Measurements from ENCODE around the gene DAZAP1.
"Not testable (repeated sequence)": the region's sequence is repeated elsewhere in the genome, so short reads cannot be mapped to it uniquely, and the experiment has no call there.

Gene DAZAP1

DNA sequence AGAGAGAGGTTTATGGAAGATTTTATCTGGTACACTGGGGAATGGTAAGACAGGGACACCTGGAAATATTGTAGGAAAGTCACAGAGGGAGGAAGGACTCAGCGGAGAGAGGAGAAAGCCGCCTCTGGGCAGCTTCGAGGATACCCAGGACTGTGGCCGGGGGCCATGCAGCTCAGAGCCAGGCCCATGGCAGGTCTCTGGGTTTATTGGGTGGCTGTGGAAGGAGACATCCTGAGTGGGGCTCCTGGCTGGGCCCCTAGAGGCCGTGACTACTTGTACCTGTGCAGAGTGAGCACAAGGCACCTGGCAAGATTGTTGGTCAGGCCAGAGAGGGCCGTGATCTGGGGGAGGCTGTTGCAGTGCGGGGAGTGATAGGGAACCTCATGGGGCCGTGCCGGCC, 3.4 kb downstream of the DAZAP1 start:
- no peak for DNase-seq (ENCODE audit: low read depth)

DNA sequence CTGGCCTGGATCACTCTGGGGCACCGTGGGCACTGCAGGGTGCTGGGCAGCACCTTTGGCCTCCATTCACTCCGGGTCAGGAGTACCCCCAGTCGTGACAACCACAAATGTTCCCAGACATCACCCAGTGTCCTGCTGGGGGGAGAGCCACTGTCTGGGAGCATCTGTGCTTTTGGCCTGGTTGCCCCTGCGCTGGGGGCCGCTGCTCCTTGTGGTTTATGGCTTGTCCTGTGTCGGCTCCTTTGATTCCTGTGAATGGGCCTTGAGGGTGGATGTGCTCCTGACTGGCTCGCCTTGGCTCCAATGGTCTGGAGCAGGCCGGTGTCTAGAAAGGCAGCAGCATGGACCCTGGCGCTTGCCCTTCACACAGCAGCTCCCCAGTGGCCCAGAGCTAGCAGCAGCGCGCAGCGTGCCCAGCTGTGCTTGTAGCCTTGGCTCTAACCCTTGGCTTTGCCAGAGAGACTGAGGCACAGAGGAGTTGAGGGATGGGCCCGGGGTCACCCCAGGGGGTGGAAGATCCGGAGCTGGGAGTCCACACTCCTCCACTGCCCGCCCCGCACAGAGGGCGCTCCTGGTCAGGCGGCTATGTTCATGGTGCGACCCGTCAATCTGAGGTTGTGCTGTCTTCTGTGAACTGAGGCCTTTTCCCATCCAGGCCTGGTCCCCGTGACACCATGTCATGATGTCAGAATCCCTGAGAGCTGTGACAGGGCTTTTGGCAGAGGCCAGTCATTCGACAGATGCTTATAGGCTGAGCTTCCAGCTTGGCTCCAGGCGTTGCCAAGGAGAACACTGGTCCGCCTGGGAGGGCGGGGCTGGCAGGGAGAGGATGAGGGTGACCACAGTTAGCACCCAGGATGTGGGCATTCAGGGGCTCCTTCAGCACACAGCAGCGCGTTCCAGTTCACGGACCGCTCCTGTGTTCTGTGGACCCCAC, 4.1 kb downstream of the DAZAP1 start:
- no peak for DNase-seq (ENCODE audit: low read depth)

GRCh38 chr19:1412323-1412923, 5.0 kb downstream of the DAZAP1 start:
- DNase-seq (ENCODE audit: low read depth): no peak

DNA sequence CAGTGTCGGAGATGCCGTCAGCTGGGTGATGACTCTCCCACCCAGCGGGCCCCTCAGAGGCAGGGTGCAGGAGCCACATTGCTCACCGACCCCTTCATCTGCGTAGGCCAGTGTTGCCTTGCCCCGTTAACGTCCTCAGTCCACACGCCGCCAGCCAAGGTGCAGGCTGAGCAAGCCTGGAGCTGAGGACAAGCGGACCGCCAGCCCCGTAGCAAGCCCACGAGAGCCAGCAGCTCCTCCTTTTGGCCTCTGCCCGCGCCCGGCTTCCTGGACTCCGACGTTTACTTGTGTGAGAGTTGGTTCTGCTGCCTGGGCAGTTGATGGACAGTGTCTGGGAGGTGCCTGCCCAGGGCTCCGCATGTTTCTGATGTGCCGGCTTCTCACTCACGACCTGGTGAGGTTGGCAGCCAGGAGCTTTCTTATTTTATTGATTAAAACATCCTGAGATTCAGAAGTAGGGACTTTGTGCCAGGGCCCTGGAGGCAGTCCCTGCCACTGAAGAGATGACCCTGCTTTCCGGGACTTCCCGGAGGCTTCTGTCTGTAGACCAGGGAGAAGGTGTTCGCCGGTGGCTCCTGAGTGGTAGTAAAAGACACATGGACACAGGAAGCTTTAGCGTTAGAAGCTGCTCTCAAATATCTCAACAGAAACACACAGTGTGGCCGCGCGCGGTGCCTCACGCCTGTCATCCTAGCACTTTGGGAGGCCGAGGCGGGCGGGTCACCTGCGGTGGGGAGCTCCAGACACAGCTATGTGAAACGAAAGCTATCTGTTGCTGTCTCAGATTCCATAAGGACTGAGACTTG, 5.8 kb downstream of the DAZAP1 start:
- no peak for DNase-seq (ENCODE audit: low read depth)

DNA sequence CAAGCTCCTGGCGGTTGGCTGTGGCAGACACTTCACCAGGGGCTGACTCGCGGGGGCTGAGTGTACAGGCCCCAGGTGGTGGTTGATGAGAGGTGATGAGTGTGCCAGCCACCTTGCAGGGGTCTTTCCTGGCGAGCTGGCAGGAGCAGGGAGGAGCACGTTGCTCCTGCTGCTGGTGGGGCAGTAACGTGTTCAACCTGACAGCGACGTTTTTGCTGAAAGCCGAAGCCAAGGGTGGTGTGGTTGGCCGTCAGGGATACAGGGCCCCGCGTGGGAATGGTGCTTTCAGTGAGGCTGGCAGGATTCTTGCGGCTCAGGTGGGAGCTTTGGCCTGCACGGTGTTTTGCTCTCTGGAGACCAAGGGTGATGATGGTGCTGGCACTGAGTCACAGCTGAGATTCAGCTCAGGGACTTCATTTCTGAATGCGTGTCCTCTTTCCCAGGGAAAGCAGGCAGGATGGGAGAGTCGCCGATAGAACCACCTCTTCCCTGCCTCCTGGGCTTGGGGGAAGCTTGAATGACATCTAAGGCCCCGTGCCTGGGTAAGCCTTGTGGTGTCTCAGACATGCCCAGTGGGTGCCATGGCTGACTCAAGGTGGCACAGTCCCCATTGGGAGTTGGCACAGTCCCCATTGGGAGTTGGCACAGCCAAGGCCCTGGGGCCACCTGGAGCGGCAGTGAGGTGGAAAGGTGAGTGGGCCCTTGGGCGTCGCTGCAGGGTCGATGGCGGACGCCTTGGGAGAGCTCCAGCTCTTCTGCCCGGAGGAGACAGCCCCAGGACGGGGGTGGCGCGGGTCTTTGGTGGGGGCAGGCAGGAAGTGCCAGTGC, 8.8 kb downstream of the DAZAP1 start:
- DNase-seq (ENCODE audit: low read depth): no peak

- no peak for DNase-seq (ENCODE audit: low read depth)
Observed at GRCh38 chr19:1417145-1417544, 9.8 kb downstream of the DAZAP1 start.

- DNase-seq (ENCODE audit: low read depth): no peak
Observed at GRCh38 chr19:1417681-1418495, 10.5 kb downstream of the DAZAP1 start.

- no peak for DNase-seq (ENCODE audit: low read depth)
Observed at GRCh38 chr19:1418496-1418775, 11.1 kb downstream of the DAZAP1 start.

DNA sequence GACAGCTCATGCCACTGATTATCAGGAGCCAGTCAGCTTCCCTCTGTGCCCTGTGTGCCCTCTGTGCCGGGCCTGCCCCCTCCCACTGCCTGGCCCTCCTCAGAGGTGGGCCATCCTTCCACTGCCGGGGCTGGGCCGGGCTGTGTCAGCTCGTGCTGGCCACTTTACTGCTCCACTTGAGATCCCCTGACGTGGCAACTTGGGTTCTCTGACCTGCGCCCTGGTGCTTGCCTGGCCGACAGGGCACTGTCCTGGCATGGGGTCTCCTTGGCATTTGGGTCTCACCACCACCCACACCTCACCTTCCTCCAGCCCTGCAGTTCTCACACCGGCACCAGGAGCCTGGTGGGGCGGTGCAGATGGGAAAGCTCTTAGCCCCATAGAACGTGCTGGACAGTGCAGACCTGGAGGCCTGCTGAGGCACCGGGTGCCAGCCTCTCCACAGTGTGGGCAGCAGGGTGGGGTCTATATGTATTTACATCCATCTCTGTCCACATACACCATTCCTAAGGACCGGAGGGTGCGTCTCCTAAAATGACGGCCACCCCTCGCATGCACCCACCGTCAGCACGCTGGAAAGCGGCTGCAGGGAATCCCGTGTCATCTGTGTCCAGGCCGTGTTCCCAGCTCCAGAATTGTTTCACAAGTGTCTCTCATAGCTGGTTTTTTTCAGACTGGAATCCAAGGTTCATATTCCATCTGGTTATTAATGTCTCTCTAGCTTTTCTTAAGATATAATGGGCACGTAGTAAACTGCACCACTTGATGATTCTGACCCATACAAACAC, 11.8 kb downstream of the DAZAP1 start:
- DNase-seq (ENCODE audit: low read depth): no peak

- not testable (repeated sequence) for DNase-seq (ENCODE audit: low read depth)
Observed at GRCh38 chr19:1420085-1420484, 12.7 kb downstream of the DAZAP1 start.

- no peak for DNase-seq (ENCODE audit: low read depth)
Observed at GRCh38 chr19:1420590-1420989, 13.2 kb downstream of the DAZAP1 start.

- no peak for DNase-seq (ENCODE audit: low read depth)
Observed at GRCh38 chr19:1421218-1421957, 14.0 kb downstream of the DAZAP1 start.

GRCh38 chr19:1421958-1422305, 14.5 kb downstream of the DAZAP1 start:
- no peak for DNase-seq (ENCODE audit: low read depth)

DNA sequence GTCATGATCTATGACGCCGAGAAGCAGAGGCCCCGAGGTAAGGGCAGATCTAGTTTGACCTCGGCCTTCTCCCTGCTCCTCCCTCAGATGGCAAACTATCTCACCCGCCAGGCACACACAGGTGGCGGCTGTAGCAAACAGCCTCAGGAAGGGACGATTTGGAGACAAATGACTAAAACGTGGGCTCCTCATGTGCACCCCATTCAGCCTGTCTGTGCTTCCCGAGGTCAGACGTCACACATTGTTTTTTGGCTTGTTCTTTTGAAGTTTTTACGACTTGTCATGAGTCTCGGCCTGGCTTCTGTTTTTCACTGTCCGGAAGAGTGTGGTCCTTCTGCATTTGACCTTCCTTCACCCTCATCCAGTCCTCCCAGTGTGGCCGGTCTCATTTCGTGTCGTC, 15.0 kb downstream of the DAZAP1 start:
- DNase-seq (ENCODE audit: low read depth): no peak

- no peak for DNase-seq (ENCODE audit: low read depth)
Observed at GRCh38 chr19:1422943-1423342, 15.6 kb downstream of the DAZAP1 start.

- DNase-seq (ENCODE audit: low read depth): no peak
Observed at GRCh38 chr19:1423436-1424191, 16.2 kb downstream of the DAZAP1 start.

DNA sequence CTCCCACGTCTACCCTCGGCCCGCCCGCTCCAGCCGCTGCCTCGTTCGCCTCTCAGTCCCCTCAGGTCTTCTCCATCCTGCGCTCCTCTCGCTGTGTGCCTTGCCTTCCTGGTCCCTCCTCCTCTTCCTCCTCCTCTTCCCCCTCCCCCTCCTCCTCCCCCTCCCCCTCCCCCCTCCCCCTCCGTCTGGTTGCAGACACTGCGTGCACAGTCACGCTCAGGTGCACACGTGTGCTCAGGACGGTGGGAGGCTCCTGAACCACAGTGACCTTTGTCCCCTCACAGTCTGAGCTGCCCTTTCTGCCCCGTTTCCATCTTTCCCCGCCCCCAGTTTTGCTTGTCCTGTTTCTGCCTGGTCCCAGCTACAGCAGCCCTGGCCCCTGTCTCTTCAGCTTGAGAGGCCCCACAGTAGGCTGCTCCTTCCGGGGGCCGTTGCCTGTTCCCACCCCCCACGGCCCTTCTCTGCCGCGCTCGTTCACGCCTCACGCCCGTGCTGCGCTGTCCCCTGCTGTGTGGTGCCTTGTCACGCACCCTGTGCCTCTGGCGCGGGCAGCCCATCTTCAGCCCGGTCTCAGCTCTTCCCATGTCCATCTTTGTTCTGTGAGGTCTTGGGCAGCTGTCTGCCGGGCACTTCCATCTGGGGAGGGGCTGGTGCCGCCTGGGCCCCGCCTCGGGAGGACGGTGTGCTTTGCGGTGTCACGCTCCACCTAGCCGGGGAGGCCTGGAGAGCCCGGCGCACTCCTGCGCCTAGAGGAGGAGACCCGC, 17.0 kb downstream of the DAZAP1 start:
- no peak for DNase-seq (ENCODE audit: low read depth)
